H1 (cell line): ENCODE measurements around the gene MLF2. TPM values are rescaled to one million over a fixed set of nuclear protein-coding genes. Genes with fewer than 3 reads are reported as not detected.
A peak's percentile ranks its signal among the peaks of the same experiment; 100 is the strongest.

ENCODE experiments used
- CTCF ChIA-PET: fragments of 300-600 bp; sonication (Branson Sonifier 250); formaldehyde crosslinking; loops from one replicate; lab custom pipeline; 2021; ENCODE audit not compliant: partially characterized antibody; lab: Charles Lee
- POLR2A ChIA-PET: fragments of 300-600 bp; sonication (Branson Sonifier 250); formaldehyde crosslinking; loops from one replicate; lab custom pipeline; 2021; ENCODE audit warnings: inconsistent platforms; ENCODE audit not compliant: partially characterized antibody; lab: Charles Lee
- DNase-seq, 2 experiments: peaks; one replicate each; pipeline versions ENCODE4 v3.0.0 to v3.0.0-alpha.2; 2010 to 2022; ENCODE audit warnings: low spot score in 2 of 2, low read depth in 1 of 2, mixed read lengths in 1 of 2
- FAIRE-seq: peaks from 2 replicates; lab custom pipeline; 2011; peaks lifted over from hg19 to GRCh38; lab: Jason Lieb, UNC
- H2AFZ ChIP-seq: 2 replicates; pipeline ENCODE4 v1.8.1; 2012; ENCODE audit warnings: low read length, inconsistent platforms
- H2AK5ac ChIP-seq: 2 replicates; pipeline ENCODE4 v1.6.1; 2013; ENCODE audit warnings: low read depth, low read length
- H2BK120ac ChIP-seq: replicated peaks from 2 replicates; pipeline ENCODE3; 2013; ENCODE audit warnings: low read depth, low read length, inconsistent platforms
- H2BK12ac ChIP-seq: 2 replicates; pipeline ENCODE4 v1.6.1; 2013; ENCODE audit warnings: low read depth, low read length
- H2BK15ac ChIP-seq: 2 replicates; pipeline ENCODE4 v1.6.1; 2013; ENCODE audit warnings: low read length
- H2BK20ac ChIP-seq: 2 replicates; pipeline ENCODE4 v1.6.1; 2013; ENCODE audit warnings: low read length
- H2BK5ac ChIP-seq: 2 replicates; pipeline ENCODE4 v1.6.1; 2013; ENCODE audit warnings: low read depth, low read length
- H3K14ac ChIP-seq: 2 replicates; pipeline ENCODE4 v1.6.1; 2013; ENCODE audit warnings: inconsistent platforms; ENCODE audit not compliant: insufficient read length
- H3K18ac ChIP-seq: 2 replicates; pipeline ENCODE4 v1.6.1; 2013; ENCODE audit warnings: low read length; ENCODE audit errors: extremely low read depth
- H3K23ac ChIP-seq: 2 replicates; pipeline ENCODE4 v1.6.1; 2013; ENCODE audit warnings: inconsistent platforms; ENCODE audit not compliant: insufficient read length
- H3K23me2 ChIP-seq: 2 replicates; pipeline ENCODE4 v1.6.1; 2013; ENCODE audit warnings: low read depth, low read length
- H3K27ac ChIP-seq: 2 replicates; pipeline ENCODE4 v1.6.1; 2011; ENCODE audit warnings: low read depth, low read length, inconsistent platforms
- H3K27me3 ChIP-seq, 4 experiments: replicated peaks in 1 of 4; 1 replicate in 1 of 4; 2 replicates in 3 of 4; pipeline versions ENCODE4 v1.6.1 to v1.8.1; 2011 to 2013; ENCODE audit warnings: low read length in 3 of 4, mild to moderate bottlenecking in 3 of 4, inconsistent platforms in 2 of 4, mixed read lengths in 2 of 4, moderate library complexity in 1 of 4; ENCODE audit not compliant: control insufficient read depth in 3 of 4, insufficient read depth in 3 of 4; ENCODE audit errors: extremely low read depth in 1 of 4
- H3K36me3 ChIP-seq, 4 experiments: 2 replicates each; pipeline versions ENCODE4 v1.6.1 to v1.8.1; 2011 to 2013; ENCODE audit warnings: mild to moderate bottlenecking in 4 of 4, low read length in 3 of 4, moderate library complexity in 2 of 4, control low read depth in 1 of 4, inconsistent platforms in 1 of 4; ENCODE audit not compliant: insufficient read depth in 4 of 4, control insufficient read depth in 2 of 4
- H3K4ac ChIP-seq: replicated peaks from 2 replicates; pipeline ENCODE3; 2013; ENCODE audit warnings: low read length, low read depth, mixed read lengths, inconsistent platforms; ENCODE audit not compliant: insufficient read length
- H3K4me1 ChIP-seq, 4 experiments: replicated peaks in 1 of 4; 1 replicate in 1 of 4; 2 replicates in 3 of 4; pipeline versions ENCODE4 v1.6.1 to v1.8.1; 2011 to 2013; ENCODE audit warnings: low read length in 3 of 4, inconsistent platforms in 2 of 4, mixed read lengths in 1 of 4; ENCODE audit not compliant: insufficient read depth in 4 of 4, control insufficient read depth in 3 of 4
- H3K4me2 ChIP-seq, 2 experiments: 2 replicates each; pipeline versions ENCODE4 v1.6.1 to v1.8.1; 2011 to 2013; ENCODE audit warnings: low read depth in 2 of 2, low read length in 2 of 2, control low read depth in 1 of 2, inconsistent platforms in 1 of 2, mild to moderate bottlenecking in 1 of 2; ENCODE audit not compliant: insufficient read depth in 1 of 2
- H3K4me3 ChIP-seq, 4 experiments: fragments of 200-600, 300-600 bp in 1 of 4; sonication (generic), shearing (Covaris generic), sonication (Bioruptor Twin) in 1 of 4; 2 replicates each; pipeline versions ENCODE4 v1.5.1 to v1.8.1; 2011 to 2016; ENCODE audit warnings: low read length in 4 of 4, low read depth in 3 of 4, control low read depth in 2 of 4, inconsistent platforms in 2 of 4, mild to moderate bottlenecking in 2 of 4, mixed read lengths in 1 of 4, moderate library complexity in 1 of 4; ENCODE audit not compliant: insufficient read depth in 2 of 4; ENCODE audit errors: extremely low read depth in 1 of 4
- H3K56ac ChIP-seq: replicated peaks from 2 replicates; pipeline ENCODE3; 2013; ENCODE audit warnings: low read depth, mild to moderate bottlenecking, mixed read lengths, low read length, inconsistent platforms; ENCODE audit not compliant: insufficient read length
- H3K79me1 ChIP-seq: 2 replicates; pipeline ENCODE4 v1.6.1; 2013; ENCODE audit warnings: low read depth, low read length, control low read depth
- H3K79me2 ChIP-seq, 2 experiments: 2 replicates each; pipeline versions ENCODE4 v1.6.1 to v1.8.1; 2012 to 2013; ENCODE audit warnings: low read length in 2 of 2, mild to moderate bottlenecking in 2 of 2, inconsistent platforms in 1 of 2; ENCODE audit not compliant: insufficient read depth in 2 of 2, control insufficient read depth in 1 of 2
- H3K9ac ChIP-seq, 4 experiments: replicated peaks in 1 of 4; 1 replicate in 1 of 4; 2 replicates in 3 of 4; pipeline versions ENCODE4 v1.6.1 to v1.8.1; 2011 to 2013; ENCODE audit warnings: low read depth in 3 of 4, low read length in 3 of 4, control low read depth in 2 of 4, mild to moderate bottlenecking in 2 of 4, moderate library complexity in 2 of 4, inconsistent platforms in 1 of 4; ENCODE audit errors: extremely low read depth in 1 of 4
- H3K9me3 ChIP-seq, 2 experiments: 2 replicates each; pipeline versions ENCODE4 v1.6.1 to v1.8.1; 2012 to 2013; ENCODE audit warnings: mild to moderate bottlenecking in 2 of 2, moderate library complexity in 2 of 2, control low read depth in 1 of 2, inconsistent platforms in 1 of 2, low read depth in 1 of 2, low read length in 1 of 2, mixed read lengths in 1 of 2; ENCODE audit not compliant: insufficient read depth in 2 of 2
- H4K20me1 ChIP-seq, 2 experiments: replicated peaks in 1 of 2; 2 replicates each; pipeline versions ENCODE3 to v1.8.1; 2011 to 2013; ENCODE audit warnings: inconsistent platforms in 2 of 2, low read length in 2 of 2, mild to moderate bottlenecking in 1 of 2; ENCODE audit not compliant: insufficient read depth in 2 of 2, control insufficient read depth in 1 of 2
- H4K5ac ChIP-seq: 2 replicates; pipeline ENCODE4 v1.6.1; 2013; ENCODE audit warnings: low read length, low read depth, mixed read lengths, inconsistent platforms; ENCODE audit not compliant: insufficient read length
- H4K8ac ChIP-seq: 2 replicates; pipeline ENCODE4 v1.8.0; 2013; ENCODE audit warnings: mild to moderate bottlenecking, moderate library complexity, low read length, inconsistent platforms; ENCODE audit not compliant: insufficient read depth; ENCODE audit errors: extremely low read depth
- H4K91ac ChIP-seq: replicated peaks from 2 replicates; pipeline ENCODE3; 2013; ENCODE audit warnings: low read length, mixed read lengths, inconsistent platforms; ENCODE audit not compliant: insufficient read length
- BACH1 ChIP-seq: IDR thresholded peaks from 2 replicates; pipeline ENCODE4 v1.6.1; 2012; ENCODE audit warnings: low read length, improper control_type of control experiment
- CBX8 ChIP-seq: fragments of 300-800, 300-1000 bp; sonication (generic); IDR thresholded peaks from 2 replicates; pipeline ENCODE4 v1.7.1; 2016; ENCODE audit warnings: low read depth, low read length, borderline replicate concordance
- CEBPB ChIP-seq: IDR thresholded peaks from 2 replicates; pipeline ENCODE4 v1.6.1; 2012; ENCODE audit warnings: low read depth, low read length
- CTCF ChIP-seq, 3 experiments: IDR thresholded peaks; 1 replicate in 2 of 3; 2 replicates in 1 of 3; pipeline versions ENCODE4 v1.5.1 to v1.6.1; 2011; ENCODE audit warnings: low read length in 3 of 3, mild to moderate bottlenecking in 3 of 3, inconsistent platforms in 2 of 3, low read depth in 1 of 3, moderate library complexity in 1 of 3; ENCODE audit not compliant: insufficient read depth in 1 of 3; ENCODE audit errors: control extremely low read depth in 1 of 3
- KDM1A ChIP-seq: fragments of 200-600, 300-600 bp; sonication (generic); IDR thresholded peaks from 2 replicates; pipeline ENCODE4 v1.7.1; 2016; ENCODE audit warnings: mild to moderate bottlenecking, low read length, borderline replicate concordance
- RAD21 ChIP-seq, 2 experiments: IDR thresholded peaks in 1 of 2; conservative IDR thresholded peaks in 1 of 2; 2 replicates each; pipeline ENCODE4 v1.6.1; 2011; ENCODE audit warnings: low read depth in 2 of 2, low read length in 2 of 2, improper control_type of control experiment in 1 of 2, inconsistent platforms in 1 of 2, mild to moderate bottlenecking in 1 of 2, moderate library complexity in 1 of 2
- RFX5 ChIP-seq: IDR thresholded peaks from 2 replicates; pipeline ENCODE4 v1.6.1; 2011; ENCODE audit warnings: low read depth, low read length, improper control_type of control experiment, borderline replicate concordance
- SIN3A ChIP-seq, 2 experiments: IDR thresholded peaks in 1 of 2; conservative IDR thresholded peaks in 1 of 2; 2 replicates each; pipeline ENCODE4 v1.6.1; 2011 to 2012; ENCODE audit warnings: low read length in 2 of 2, improper control_type of control experiment in 1 of 2, low read depth in 1 of 2, mild to moderate bottlenecking in 1 of 2
- TEAD4 ChIP-seq: IDR thresholded peaks from 2 replicates; pipeline ENCODE4 v1.6.1; 2012; ENCODE audit warnings: low read depth, low read length, inconsistent platforms, mixed read lengths
- WGBS, 2 experiments: shearing (Covaris generic) in 1 of 2; methylation state at CpG; one replicate each; pipeline versions ENCODE4 v1.1.6 to v1.1.7; 2013 to 2015; ENCODE audit warnings: low lambda C conversion rate in 2 of 2, mixed read lengths in 2 of 2, inconsistent platforms in 1 of 2, low coverage in 1 of 2, missing lambda C conversion rate in 1 of 2; ENCODE audit not compliant: insufficient replicate concordance in 2 of 2, insufficient coverage in 1 of 2, insufficient read length in 1 of 2; ENCODE audit errors: extremely low coverage in 1 of 2, missing lambda C conversion rate in 1 of 2; 5-methylcytosine and 5-hydroxymethylcytosine counted together
- polyA plus RNA-seq, 7 experiments: library from polyadenylated mRNA; depleted of rRNA in 3 of 7; stranded (reverse) in 5 of 7; unstranded in 2 of 7; fragments of >200 nt in 5 of 7; fragments of 200-250 nt in 2 of 7; gene quantifications; 1 replicate in 5 of 7; 2 replicates in 1 of 7; 4 replicates in 1 of 7; pipeline versions ENCODE4 v1.2.1 to v1.2.3, GENCODE V29; 2011 to 2013; ENCODE audit warnings: missing spikeins in 2 of 7, mixed read lengths in 2 of 7
- total RNA-seq: library from RNA; stranded (reverse); fragmentation: NEBNext Ultra II Directional; extraction: Animal tissue kit (Norgen Biotek cat#: 25700); gene quantifications from 2 replicates; pipeline ENCODE4 v1.2.1, GENCODE V29; 2021

The MLF2 gene
- total and polyA plus RNA-seq, 2 of the 8 experiments (the other 6 are each of a cell fraction or from before 2014, with no cell fraction given) = 229 to 401 TPM

- H3K27ac ChIP-seq = no peak overlapping the region
- no peak overlapping the region for H4K8ac ChIP-seq
- H3K9me3 ChIP-seq = no peaks in the 10 kb centered on the region
- TF ChIP-seq CTCF (IDR thresholded peaks at IDR 0.05; ENCODE audit: control extremely low read depth in 1 of 3, insufficient read depth in 1 of 3, low read depth in 1 of 3, low read length in 3 of 3) (peak; percentile 62 to 63 (median 63)), RFX5 (no peak), SIN3A (conservative IDR thresholded peaks at IDR 0.05 in 1 of 2, IDR thresholded peaks at IDR 0.05 in 1 of 2; ENCODE audit: low read depth in 1 of 2, low read length in 2 of 2) (no peak), CBX8 (no peak), BACH1 (no peak), CEBPB (no peak), KDM1A (no peak), TEAD4 (no peak), RAD21 (IDR thresholded peaks at IDR 0.05 in 1 of 2, conservative IDR thresholded peaks at IDR 0.05 in 1 of 2; ENCODE audit: low read depth in 2 of 2, low read length in 2 of 2) (peak; percentile 62 to 73)
These were observed 17.3 kb downstream of the MLF2 start for GRCh38 chr12:6735448-6736191.

More at GRCh38 chr12:6735448-6736191, 17.3 kb downstream of the MLF2 start:
- Histone ChIP-seq H2BK120ac (no peak overlapping the region), H3K18ac (no peak overlapping the region; the same call in 1 of the 2 replicates), H2BK12ac (no peak overlapping the region), H3K9ac (no peak overlapping the region), H4K20me1 (no peaks in the 10 kb centered on the region), H3K79me1 (no peaks in the 10 kb centered on the region), H4K5ac (no peak overlapping the region), H2BK5ac (no peak overlapping the region), H3K14ac (no peak overlapping the region), H2AK5ac (no peak overlapping the region), H3K36me3 (peaks cover 0 to 13% (median 9%) of the 10 kb centered on the region in 4 experiments; a peak in 5 of 8 replicates), H3K79me2 (no peaks in the 10 kb centered on the region), H3K4me3 (no peak overlapping the region), H4K91ac (no peak overlapping the region), H3K23me2 (no peaks in the 10 kb centered on the region), H2BK20ac (no peak overlapping the region), H3K23ac (no peak overlapping the region), H2AFZ (no peak overlapping the region), H3K4me2 (no peak overlapping the region), H3K4ac (no peak overlapping the region), H3K4me1 (peaks cover 0 to 5% (median 0%) of the 10 kb centered on the region in 4 experiments; a peak in 1 of 7 replicates), H3K56ac (no peak overlapping the region), H2BK15ac (no peak overlapping the region), H3K27me3 (no peaks in the 10 kb centered on the region)
- DNase-seq (peak in 1 of 2 experiments; percentile 62), FAIRE-seq (peak; percentile 88)
- POLR2A ChIA-PET = interaction anchor here (1.1 to 2.5 kb wide), 2 partner anchors 11 to 18 kb away, joined by 4 to 11 read pairs; partner anchors contain the start of gene MLF2
- CTCF ChIA-PET = interaction anchor here (0.6 to 3.0 kb wide), 16 partner anchors 9 to 1289 kb away, joined by 3 to 22 read pairs (median 4); partner anchors contain the start of genes COPS7A and MLF2
- WGBS, 2 experiments = 60% methylated on average over 8 of the region's 8 CpGs; no CpG with 5 or more reads in 1 of the 2 experiments
